Uterus (tissue), 2 donors: Measurements from ENCODE around the gene HMCN1.

Experiments
- POLR2A ChIP-seq, 2 donors: fragments of 450-650 bp; IDR thresholded peaks; one replicate each; pipeline ENCODE4 v1.6.1; 2016; ENCODE audit warnings: antibody characterized with exemption in 2 of 2, mild to moderate bottlenecking in 1 of 2, moderate library complexity in 1 of 2
- TF ChIP-seq, protein P1 (sequence below), 4 experiments: fragments of 200-600 bp in 2 of 4; fragments of 450-650 bp in 2 of 4; sonication (generic) in 2 of 4; IDR thresholded peaks; one replicate each; pipeline ENCODE4 v1.5.1; 2016 to 2019; ENCODE audit warnings: antibody characterized with exemption in 4 of 4, mild to moderate bottlenecking in 2 of 4, moderate library complexity in 1 of 4

DNA sequence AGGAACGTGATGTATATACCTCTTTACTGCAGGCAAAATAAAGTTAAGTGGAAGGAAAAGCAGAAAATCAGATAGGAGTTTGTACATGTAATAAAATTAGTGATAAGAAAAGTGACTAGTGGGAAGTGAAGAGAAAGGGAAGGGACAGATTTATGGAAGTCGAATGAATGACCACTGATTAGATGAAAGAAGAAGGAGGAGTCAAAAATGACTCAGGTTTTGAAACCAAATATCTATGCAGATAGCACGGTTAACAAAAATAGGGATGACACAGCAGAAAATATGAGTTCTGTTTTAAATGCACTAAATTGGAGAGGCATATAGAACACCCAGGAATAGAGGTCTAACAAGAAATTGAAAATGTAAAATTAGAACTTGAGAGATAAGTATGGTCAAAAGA is 128.0 kb downstream of the HMCN1 start:
- TF ChIP-seq, protein P1, sequence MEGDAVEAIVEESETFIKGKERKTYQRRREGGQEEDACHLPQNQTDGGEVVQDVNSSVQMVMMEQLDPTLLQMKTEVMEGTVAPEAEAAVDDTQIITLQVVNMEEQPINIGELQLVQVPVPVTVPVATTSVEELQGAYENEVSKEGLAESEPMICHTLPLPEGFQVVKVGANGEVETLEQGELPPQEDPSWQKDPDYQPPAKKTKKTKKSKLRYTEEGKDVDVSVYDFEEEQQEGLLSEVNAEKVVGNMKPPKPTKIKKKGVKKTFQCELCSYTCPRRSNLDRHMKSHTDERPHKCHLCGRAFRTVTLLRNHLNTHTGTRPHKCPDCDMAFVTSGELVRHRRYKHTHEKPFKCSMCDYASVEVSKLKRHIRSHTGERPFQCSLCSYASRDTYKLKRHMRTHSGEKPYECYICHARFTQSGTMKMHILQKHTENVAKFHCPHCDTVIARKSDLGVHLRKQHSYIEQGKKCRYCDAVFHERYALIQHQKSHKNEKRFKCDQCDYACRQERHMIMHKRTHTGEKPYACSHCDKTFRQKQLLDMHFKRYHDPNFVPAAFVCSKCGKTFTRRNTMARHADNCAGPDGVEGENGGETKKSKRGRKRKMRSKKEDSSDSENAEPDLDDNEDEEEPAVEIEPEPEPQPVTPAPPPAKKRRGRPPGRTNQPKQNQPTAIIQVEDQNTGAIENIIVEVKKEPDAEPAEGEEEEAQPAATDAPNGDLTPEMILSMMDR (IDR thresholded peaks at IDR 0.05), result no peak
- no peak for TF ChIP-seq POLR2A (IDR thresholded peaks at IDR 0.05)
